ENCODE measurements around the gene DOCK6.

GRCh38 chr19:11288349-11288748 lies 26.0 kb upstream of the DOCK6 start:
- TF ChIP-seq BACH2 (CRISPR knock-in tag; IDR thresholded peaks at IDR 0.05; ENCODE audit: borderline replicate concordance) (no peak), OSR1 (CRISPR knock-in tag; IDR thresholded peaks at IDR 0.05) (no peak), GLIS3 (CRISPR knock-in tag; IDR thresholded peaks at IDR 0.05) (no peak), CSDC2 (CRISPR knock-in tag; IDR thresholded peaks at IDR 0.05) (no peak), TOX (CRISPR knock-in tag; IDR thresholded peaks at IDR 0.05; ENCODE audit: borderline replicate concordance) (no peak), ZFP30 (CRISPR knock-in tag; IDR thresholded peaks at IDR 0.05) (no peak), ESRRG (CRISPR knock-in tag; IDR thresholded peaks at IDR 0.05) (no peak), TCF4 (CRISPR knock-in tag; IDR thresholded peaks at IDR 0.05; ENCODE audit: borderline replicate concordance) (no peak), CREB5 (CRISPR knock-in tag; IDR thresholded peaks at IDR 0.05; ENCODE audit: low read depth) (no peak)

Data from SK-N-SH treated with all-trans-retinoic acid at 6 μM for 48 hours (cell line).